ENCODE data around the gene CRIM1.

DNA sequence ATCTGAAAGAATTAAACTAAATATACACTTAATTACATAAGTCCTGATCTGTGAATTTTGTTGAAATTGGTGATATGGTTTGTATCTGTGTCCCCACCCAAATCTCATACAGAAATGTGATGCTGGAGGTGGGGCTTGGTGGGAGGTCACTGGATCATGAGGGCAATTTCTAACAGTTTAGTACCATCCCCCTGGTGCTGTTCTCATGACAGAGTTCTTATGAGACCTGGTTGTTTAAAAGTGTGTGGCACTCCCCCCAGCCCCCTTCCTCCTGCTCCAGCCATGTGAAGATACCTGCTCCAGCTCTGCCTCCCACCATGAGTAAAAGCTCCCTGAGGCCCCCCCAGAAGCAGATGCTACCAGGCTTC is 223.7 kb downstream of the CRIM1 start:
- no peak for TF ChIP-seq CTCF (IDR thresholded peaks at IDR 0.05; ENCODE audit: borderline replicate concordance, extremely low read depth, low read length, poor library complexity, severe bottlenecking)
- TF ChIP-seq EZH2 (IDR thresholded peaks at IDR 0.05; ENCODE audit: borderline replicate concordance, low read depth, low read length, severe bottlenecking), result no peak

All from DND-41 (cell line).